Natural killer cell (primary cell): ENCODE data around the gene ROS1. TPM values are rescaled to one million over a fixed set of nuclear protein-coding genes. Genes with fewer than 3 reads are reported as not detected.

Source experiments
- ATAC-seq, 3 donors: fragments of 150-1000 bp in 2 of 3; fragments of 200-7000 bp in 1 of 3; cut with Tn5 transposase; 1 replicate in 1 of 3; 2 replicates in 2 of 3; pipeline ENCODE4 v1.10.0; 2021; ENCODE audit warnings: mild to moderate bottlenecking in 2 of 3, moderate library complexity in 2 of 3
- DNase-seq, 2 donors: peaks; one replicate each; pipeline versions ENCODE4 v3.0.0 to v3.0.0-alpha.2; 2013 to 2021; ENCODE audit warnings: mixed read lengths in 1 of 2
- H3K27ac ChIP-seq: one replicate; pipeline ENCODE4 v1.5.1; 2013; ENCODE audit warnings: mild to moderate bottlenecking, low read length
- H3K27me3 ChIP-seq: one replicate; pipeline ENCODE4 v1.6.1; 2013; ENCODE audit warnings: low read length; ENCODE audit not compliant: control insufficient read depth, insufficient read depth
- H3K36me3 ChIP-seq: one replicate; pipeline ENCODE4 v1.6.1; 2013; ENCODE audit warnings: low read length; ENCODE audit not compliant: control insufficient read depth, insufficient read depth
- H3K4me1 ChIP-seq: one replicate; pipeline ENCODE4 v1.6.1; 2013; ENCODE audit warnings: low read length; ENCODE audit not compliant: control insufficient read depth, insufficient read depth
- H3K4me3 ChIP-seq: one replicate; pipeline ENCODE4 v1.5.1; 2013; ENCODE audit warnings: low read length
- H3K9me3 ChIP-seq: one replicate; pipeline ENCODE4 v1.6.1; 2013; ENCODE audit warnings: low read length; ENCODE audit not compliant: control insufficient read depth, insufficient read depth
- H3K27ac Mint-ChIP-seq, 2 donors: one replicate each; pipeline ENCODE4 v1.8.0; 2022; ENCODE audit warnings: mild to moderate bottlenecking in 2 of 2, mixed read lengths in 2 of 2, moderate library complexity in 1 of 2
- H3K27me3 Mint-ChIP-seq, 2 donors: one replicate each; pipeline ENCODE4 v1.8.0; 2022; ENCODE audit warnings: low read depth in 2 of 2, mixed read lengths in 2 of 2
- H3K36me3 Mint-ChIP-seq: one replicate; pipeline ENCODE4 v1.8.0; 2022; ENCODE audit warnings: mixed read lengths
- H3K4me1 Mint-ChIP-seq, 2 donors: one replicate each; pipeline ENCODE4 v1.8.0; 2022; ENCODE audit warnings: mixed read lengths in 2 of 2
- H3K4me3 Mint-ChIP-seq: one replicate; pipeline ENCODE4 v1.8.0; 2022; ENCODE audit warnings: mild to moderate bottlenecking, moderate library complexity, mixed read lengths
- H3K9me3 Mint-ChIP-seq, 2 donors: one replicate each; pipeline ENCODE4 v1.8.0; 2022; ENCODE audit warnings: mixed read lengths in 2 of 2
- WGBS: methylation state at CpG from one replicate; pipeline ENCODE4 v1.1.7; 2013; ENCODE audit warnings: missing lambda C conversion rate; ENCODE audit not compliant: insufficient coverage; 5-methylcytosine and 5-hydroxymethylcytosine counted together
- intact Hi-C: fragments of 100-400 bp; cut with micrococcal nuclease; formaldehyde crosslinking; loops from one replicate; pipeline ENCODE4 v1.14.2; 2022
- total RNA-seq, 4 donors: library from RNA; stranded (reverse); fragments of 120-200 nt in 1 of 4; gene quantifications; one replicate each; pipeline versions ENCODE4 v1.2.3 to v1.2.4, GENCODE V29; 2013 to 2022
- TF ChIP-seq, protein P1 (sequence below): fragments of 200-600 bp; IDR thresholded peaks from one replicate; pipeline ENCODE4 v1.8.0; 2022; ENCODE audit warnings: antibody characterized with exemption

Gene ROS1
- total RNA-seq, 3 donors from 2014 or later (not counting 1 experiment from before 2014, with no cell fraction given): not detected

- Mint-ChIP-seq H3K36me3 (peaks cover 9% of the 10 kb centered on the region), H3K27ac (no peak overlapping the region), H3K4me3 (no peak overlapping the region), H3K27me3 (peaks cover 61 to 79% of the 10 kb centered on the region in 2 donors), H3K9me3 (no peaks in the 10 kb centered on the region), H3K4me1 (peaks cover 0 to 1% of the 10 kb centered on the region in 2 donors)
- no peaks in the 10 kb centered on the region for H3K9me3 ChIP-seq
- intact Hi-C loops: no loop called here
- H3K36me3 ChIP-seq: no peaks in the 10 kb centered on the region
- TF ChIP-seq, protein P1, sequence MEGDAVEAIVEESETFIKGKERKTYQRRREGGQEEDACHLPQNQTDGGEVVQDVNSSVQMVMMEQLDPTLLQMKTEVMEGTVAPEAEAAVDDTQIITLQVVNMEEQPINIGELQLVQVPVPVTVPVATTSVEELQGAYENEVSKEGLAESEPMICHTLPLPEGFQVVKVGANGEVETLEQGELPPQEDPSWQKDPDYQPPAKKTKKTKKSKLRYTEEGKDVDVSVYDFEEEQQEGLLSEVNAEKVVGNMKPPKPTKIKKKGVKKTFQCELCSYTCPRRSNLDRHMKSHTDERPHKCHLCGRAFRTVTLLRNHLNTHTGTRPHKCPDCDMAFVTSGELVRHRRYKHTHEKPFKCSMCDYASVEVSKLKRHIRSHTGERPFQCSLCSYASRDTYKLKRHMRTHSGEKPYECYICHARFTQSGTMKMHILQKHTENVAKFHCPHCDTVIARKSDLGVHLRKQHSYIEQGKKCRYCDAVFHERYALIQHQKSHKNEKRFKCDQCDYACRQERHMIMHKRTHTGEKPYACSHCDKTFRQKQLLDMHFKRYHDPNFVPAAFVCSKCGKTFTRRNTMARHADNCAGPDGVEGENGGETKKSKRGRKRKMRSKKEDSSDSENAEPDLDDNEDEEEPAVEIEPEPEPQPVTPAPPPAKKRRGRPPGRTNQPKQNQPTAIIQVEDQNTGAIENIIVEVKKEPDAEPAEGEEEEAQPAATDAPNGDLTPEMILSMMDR: no peak
- peaks cover 6% of the 10 kb centered on the region for H3K4me1 ChIP-seq
- WGBS: 5% methylated on average over 74 of the region's 74 CpGs
- H3K4me3 ChIP-seq: no peak overlapping the region
- no peak overlapping the region for H3K27ac ChIP-seq
- ATAC-seq (no peak), DNase-seq (no peak)
- peaks cover 48% of the 10 kb centered on the region for H3K27me3 ChIP-seq
These were observed 155.5 kb downstream of the ROS1 start for GRCh38 chr6:117270055-117270842.

- DNase-seq (no peak), ATAC-seq (no peak)
- peaks cover 9% of the 10 kb centered on the region for H3K36me3 Mint-ChIP-seq
- no peaks in the 10 kb centered on the region for H3K36me3 ChIP-seq
- no peak overlapping the region for H3K27ac ChIP-seq
- H3K4me3 ChIP-seq: no peak overlapping the region
- peaks cover 53% of the 10 kb centered on the region for H3K27me3 ChIP-seq
- no peaks in the 10 kb centered on the region for H3K9me3 Mint-ChIP-seq
- peaks cover 0 to 8% of the 10 kb centered on the region in 2 donors for H3K4me1 Mint-ChIP-seq
- no peak overlapping the region for H3K4me3 Mint-ChIP-seq
- no peak overlapping the region for H3K27ac Mint-ChIP-seq
- H3K9me3 ChIP-seq: no peaks in the 10 kb centered on the region
- intact Hi-C loops: no loop called here
- TF ChIP-seq, protein P1: no peak
- WGBS: 4% methylated on average over 6 of the region's 8 CpGs
- H3K4me1 ChIP-seq: peaks cover 12% of the 10 kb centered on the region
- H3K27me3 Mint-ChIP-seq: peaks cover 61 to 79% of the 10 kb centered on the region in 2 donors
These were observed 156.1 kb downstream of the ROS1 start for GRCh38 chr6:117269638-117270054.

- Mint-ChIP-seq H3K36me3 (peaks cover 9% of the 10 kb centered on the region), H3K4me3 (no peak overlapping the region), H3K4me1 (peaks cover 0 to 14% of the 10 kb centered on the region in 2 donors), H3K27me3 (peaks cover 65 to 79% of the 10 kb centered on the region in 2 donors), H3K9me3 (no peaks in the 10 kb centered on the region), H3K27ac (no peak overlapping the region)
- Histone ChIP-seq H3K4me3 (no peak overlapping the region), H3K9me3 (no peaks in the 10 kb centered on the region), H3K4me1 (peaks cover 16% of the 10 kb centered on the region), H3K27me3 (peaks cover 60% of the 10 kb centered on the region), H3K36me3 (no peaks in the 10 kb centered on the region), H3K27ac (no peak overlapping the region)
- WGBS: 8% methylated on average over 1 of the region's 1 CpG
- TF ChIP-seq, protein P1: no peak
- intact Hi-C loops: no loop called here
- ATAC-seq: no peak
- no peak for DNase-seq
These were observed 156.8 kb downstream of the ROS1 start for GRCh38 chr6:117268924-117269323.
